Ovary (tissue), 9 donors: ENCODE measurements around the gene ZNF598. TPM values are rescaled to one million over a fixed set of nuclear protein-coding genes. Genes with fewer than 3 reads are reported as not detected.

Source experiments
- DNase-seq, 5 donors: peaks; one replicate each; pipeline ENCODE4 v3.0.0-alpha.2; 2019 to 2020
- H3K27ac ChIP-seq, 2 donors: fragments of 200-600 bp; one replicate each; pipeline versions ENCODE4 v1.5.1 to v1.8.0; 2019 to 2022
- H3K27me3 ChIP-seq: fragments of 200-600 bp; one replicate; pipeline ENCODE4 v1.8.0; 2022
- H3K36me3 ChIP-seq: fragments of 200-600 bp; sonication (generic); one replicate; pipeline ENCODE4 v1.5.1; 2019
- H3K4me1 ChIP-seq: one replicate; pipeline ENCODE4 v1.8.1; 2013; ENCODE audit warnings: mild to moderate bottlenecking, moderate library complexity; ENCODE audit not compliant: insufficient read depth
- H3K4me3 ChIP-seq: fragments of 200-600 bp; sonication (generic); one replicate; pipeline ENCODE4 v1.5.1; 2017
- H3K9me3 ChIP-seq, 2 donors: fragments of 200-600 bp in 1 of 2; sonication (generic) in 1 of 2; one replicate each; pipeline versions ENCODE4 v1.5.1 to v1.8.1; 2013 to 2019; ENCODE audit warnings: mild to moderate bottlenecking in 1 of 2, moderate library complexity in 1 of 2
- EP300 ChIP-seq: sonication (generic); formaldehyde crosslinking; IDR thresholded peaks from one replicate; pipeline ENCODE4 v1.6.1; 2017; ENCODE audit warnings: antibody characterized with exemption
- POLR2A ChIP-seq: fragments of 450-650 bp; IDR thresholded peaks from one replicate; pipeline ENCODE4 v1.6.1; 2017; ENCODE audit warnings: antibody characterized with exemption, mild to moderate bottlenecking, moderate library complexity
- WGBS, 3 donors: extraction: QIAGEN DNeasy Blood & Tissue Kit in 1 of 3; methylation state at CpG; one replicate each; pipeline versions ENCODE4 v1.1.5 to v1.1.7; 2013 to 2017; 5-methylcytosine and 5-hydroxymethylcytosine counted together
- intact Hi-C, 4 donors: fragments of 100-400 bp; cut with DNase I; formaldehyde crosslinking; loops; one replicate each; pipeline versions ENCODE4 v1.11.0 to v1.15.1; 2022 to 2023
- polyA plus RNA-seq, 2 donors: library from polyadenylated mRNA; stranded (reverse); fragments of 200-250 nt in 1 of 2; fragments of 350-450 nt in 1 of 2; fragmentation: Illumina TruSeq in 1 of 2; extraction: RNeasy Lipid Tissue Mini Kit (QIAGEN cat#74804) in 1 of 2; gene quantifications; one replicate each; pipeline ENCODE4 v1.2.3, GENCODE V29; 2013 to 2014
- total RNA-seq, 7 donors: library from RNA; depleted of rRNA in 2 of 7; stranded (reverse); fragments of >200 nt in 2 of 7; fragmentation: NEBNext Ultra II Directional in 3 of 7; extraction: Animal tissue kit (Norgen Biotek cat#: 25700) in 3 of 7; gene quantifications; one replicate each; pipeline versions ENCODE4 v1.1.0 to v1.2.4, GENCODE V29; 2016 to 2023
- TF ChIP-seq, protein P1 (sequence below), 3 donors: fragments of 450-650 bp in 2 of 3; fragments of 200-600 bp in 1 of 3; IDR thresholded peaks; one replicate each; pipeline versions ENCODE4 v1.5.1 to v1.8.0; 2016 to 2022; ENCODE audit warnings: antibody characterized with exemption in 3 of 3, mild to moderate bottlenecking in 1 of 3
- donor health status: DM: no; HTN: no; CAD: no; lungs with moderate emphysema.
- donor health status: DM: no; HTN: no; CAD: no.
- donor health status: Bipolar disorder and iron deficiency.
- donor health status: DM: yes; HTN: yes; CAD: no.
- donor health status: DM: no; HTN: no; CAD: no.
- donor health status: DM: yes; HTN: yes; CAD: no.

The ZNF598 gene
- total and polyA plus RNA-seq, 9 donors = 0.95 to 44.5 (median 30.3) TPM

DNA sequence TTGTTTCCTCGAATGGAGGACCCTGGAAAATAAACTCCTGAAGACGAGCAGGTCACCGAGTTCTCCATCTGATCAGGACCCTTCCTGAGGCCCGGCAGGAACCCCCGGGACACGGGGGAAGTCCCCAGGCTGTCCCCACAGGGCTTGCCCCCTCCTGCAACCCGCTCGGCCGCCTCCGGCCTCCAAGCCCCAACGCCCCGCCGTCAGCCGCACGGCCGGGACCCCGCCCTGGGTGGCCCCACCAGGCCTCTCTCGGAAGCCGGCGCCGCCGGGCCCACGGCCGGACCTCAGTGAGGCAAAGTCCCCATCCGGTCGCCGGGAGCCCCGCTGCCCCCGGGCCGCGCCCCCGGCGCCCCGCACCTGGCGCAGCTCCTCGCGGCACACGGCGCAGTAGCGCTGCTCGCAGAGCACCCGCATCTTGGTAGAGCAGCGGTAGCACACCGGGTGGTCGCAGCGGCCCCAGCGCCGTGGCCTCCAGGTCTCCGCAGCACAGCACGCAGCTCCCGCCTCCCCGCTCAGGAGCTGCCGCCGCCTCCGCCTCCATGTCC lies 383 bp downstream of the ZNF598 start:
- intact Hi-C loops = no loop called here
- 0% methylated on average over 45 to 55 of the region's 55 CpGs for WGBS, 3 donors
- peaks cover 21% of the 10 kb centered on the region for H3K4me1 ChIP-seq

DNA sequence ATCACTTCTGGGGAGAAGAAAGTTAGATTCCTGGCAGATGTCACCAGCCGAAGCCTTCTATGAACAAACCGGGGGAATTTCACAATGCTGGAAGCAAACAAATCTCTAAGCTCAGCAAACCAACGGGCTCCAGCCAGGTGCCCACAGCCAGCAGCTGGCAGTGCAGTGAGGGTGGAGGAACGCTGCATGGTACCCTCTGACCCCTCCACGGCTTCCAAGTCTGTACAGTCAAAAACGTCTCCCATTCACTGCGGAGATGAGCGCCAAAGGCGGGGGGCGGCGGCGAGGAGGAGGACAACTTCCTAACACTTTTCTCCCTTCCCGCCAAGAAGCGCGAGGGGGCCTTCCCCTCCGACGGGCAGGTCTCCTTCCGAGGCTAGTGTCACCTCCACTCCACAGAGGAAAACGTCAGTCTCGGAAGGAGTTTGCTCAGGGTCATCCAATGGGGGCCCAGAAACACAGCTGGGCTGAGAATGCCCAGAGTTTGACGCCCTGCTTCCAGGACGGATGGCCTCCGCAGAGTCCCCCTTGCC lies 924 bp downstream of the ZNF598 start:
- 4 to 6% (median 5%) methylated on average over 23 of the region's 23 CpGs for WGBS, 3 donors
- intact Hi-C loops = no loop called here
- H3K4me1 ChIP-seq = peaks cover 26% of the 10 kb centered on the region

More for the DNA sequence above, 383 bp downstream of the ZNF598 start:
- no peaks in the 10 kb centered on the region for H3K9me3 ChIP-seq
- DNase-seq = peak in 2 of 5 donors; percentile 56 to 60
- no peaks in the 10 kb centered on the region for H3K27me3 ChIP-seq
- H3K4me3 ChIP-seq = peak overlapping the region; percentile 68
- TF ChIP-seq, protein P1, sequence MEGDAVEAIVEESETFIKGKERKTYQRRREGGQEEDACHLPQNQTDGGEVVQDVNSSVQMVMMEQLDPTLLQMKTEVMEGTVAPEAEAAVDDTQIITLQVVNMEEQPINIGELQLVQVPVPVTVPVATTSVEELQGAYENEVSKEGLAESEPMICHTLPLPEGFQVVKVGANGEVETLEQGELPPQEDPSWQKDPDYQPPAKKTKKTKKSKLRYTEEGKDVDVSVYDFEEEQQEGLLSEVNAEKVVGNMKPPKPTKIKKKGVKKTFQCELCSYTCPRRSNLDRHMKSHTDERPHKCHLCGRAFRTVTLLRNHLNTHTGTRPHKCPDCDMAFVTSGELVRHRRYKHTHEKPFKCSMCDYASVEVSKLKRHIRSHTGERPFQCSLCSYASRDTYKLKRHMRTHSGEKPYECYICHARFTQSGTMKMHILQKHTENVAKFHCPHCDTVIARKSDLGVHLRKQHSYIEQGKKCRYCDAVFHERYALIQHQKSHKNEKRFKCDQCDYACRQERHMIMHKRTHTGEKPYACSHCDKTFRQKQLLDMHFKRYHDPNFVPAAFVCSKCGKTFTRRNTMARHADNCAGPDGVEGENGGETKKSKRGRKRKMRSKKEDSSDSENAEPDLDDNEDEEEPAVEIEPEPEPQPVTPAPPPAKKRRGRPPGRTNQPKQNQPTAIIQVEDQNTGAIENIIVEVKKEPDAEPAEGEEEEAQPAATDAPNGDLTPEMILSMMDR (IDR thresholded peaks at IDR 0.05) = no peak
- TF ChIP-seq EP300 (no peak), POLR2A (no peak)
- no peaks in the 10 kb centered on the region for H3K36me3 ChIP-seq
- peak overlapping the region in 1 of 2 donors; percentile 64 for H3K27ac ChIP-seq

DNA sequence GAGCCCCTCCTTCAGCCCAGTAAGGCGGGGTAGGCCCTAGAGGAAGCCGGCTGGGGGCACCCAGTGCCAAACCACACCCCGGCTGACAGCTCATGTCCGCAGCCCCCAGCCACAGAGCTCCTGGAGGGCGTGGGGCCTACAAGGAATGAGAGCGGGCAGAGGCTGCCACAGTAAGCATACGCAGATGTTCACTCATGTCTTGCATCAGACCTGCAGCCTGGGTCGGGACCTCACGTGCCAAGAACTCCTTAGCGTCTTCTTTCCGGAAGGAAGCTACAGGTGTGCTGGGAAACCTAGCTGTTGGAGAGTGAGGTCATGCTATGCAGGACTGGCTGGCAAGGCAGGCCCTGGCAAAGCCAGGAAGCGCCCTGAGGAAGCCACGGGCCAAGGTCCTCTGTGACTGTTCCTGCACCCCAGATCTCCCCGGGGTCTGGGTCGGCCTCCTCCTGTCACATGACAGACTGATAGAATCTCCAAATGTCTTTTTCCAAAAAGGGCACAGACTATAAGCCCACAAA lies 1.6 kb downstream of the ZNF598 start:
- WGBS, 3 donors = 47 to 53% (median 49%) methylated on average over 15 of the region's 15 CpGs
- H3K27me3 ChIP-seq = no peaks in the 10 kb centered on the region
- peak in 2 of 5 donors; percentile 41 to 49 for DNase-seq
- H3K27ac ChIP-seq = no peak overlapping the region
- peaks cover 26% of the 10 kb centered on the region for H3K4me1 ChIP-seq
- no peaks in the 10 kb centered on the region for H3K36me3 ChIP-seq
- H3K9me3 ChIP-seq = no peaks in the 10 kb centered on the region
- intact Hi-C loops = no loop called here
- TF ChIP-seq, protein P1 (IDR thresholded peaks at IDR 0.05) = no peak
- no peak overlapping the region for H3K4me3 ChIP-seq

More for the DNA sequence above, 924 bp downstream of the ZNF598 start:
- no peaks in the 10 kb centered on the region for H3K9me3 ChIP-seq
- peak in 2 of 5 donors; percentile 46 to 50 for DNase-seq
- TF ChIP-seq, protein P1 (IDR thresholded peaks at IDR 0.05) = no peak
- TF ChIP-seq POLR2A = no peak
- no peak for TF ChIP-seq EP300
- peak overlapping the region; percentile 68 for H3K4me3 ChIP-seq
- H3K27me3 ChIP-seq = no peaks in the 10 kb centered on the region
- no peaks in the 10 kb centered on the region for H3K36me3 ChIP-seq
- H3K27ac ChIP-seq = peak overlapping the region in 1 of 2 donors; percentile 64

DNA sequence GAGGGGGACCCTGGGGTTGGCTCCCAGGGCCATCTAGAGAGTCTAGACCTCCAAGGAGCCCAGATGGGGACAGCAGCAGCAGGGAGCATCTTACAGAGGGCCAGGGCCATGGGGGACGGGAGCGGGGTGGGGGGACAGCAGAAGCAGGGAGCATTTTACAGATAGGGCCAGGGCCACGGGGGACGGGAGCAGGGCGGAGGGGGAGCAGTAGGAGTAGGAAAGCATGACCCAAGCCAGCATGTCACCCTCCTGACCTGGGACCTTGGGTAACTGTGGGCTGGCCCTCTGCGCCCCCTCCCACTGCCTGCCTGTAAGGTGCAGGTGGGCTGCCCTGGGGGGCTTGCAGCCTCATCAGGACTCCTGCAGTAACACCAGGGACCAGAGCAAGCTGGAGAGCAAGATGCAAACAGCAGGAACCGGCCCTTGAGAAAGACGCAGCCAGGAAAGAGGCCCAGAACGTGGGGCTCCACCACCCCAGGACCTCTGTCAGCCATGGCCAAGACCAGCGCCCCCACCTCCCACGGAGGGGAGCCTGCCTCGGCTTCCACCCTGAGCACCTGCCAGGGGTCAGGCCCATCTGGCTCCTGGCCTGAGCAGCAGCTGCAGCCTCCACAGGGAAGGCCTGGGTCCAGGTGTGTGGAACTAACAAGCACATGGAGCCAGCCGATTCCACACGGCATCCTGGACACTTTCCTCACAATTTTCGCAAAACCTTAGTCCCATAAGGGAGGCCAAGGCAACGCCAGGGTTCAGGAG lies 2.4 kb downstream of the ZNF598 start:
- H3K27ac ChIP-seq = no peak overlapping the region
- DNase-seq = peak in 1 of 5 donors; percentile 34
- no peaks in the 10 kb centered on the region for H3K9me3 ChIP-seq
- no peak for TF ChIP-seq EP300
- 52 to 68% (median 54%) methylated on average over 16 of the region's 16 CpGs for WGBS, 3 donors
- intact Hi-C loops = no loop called here
- H3K27me3 ChIP-seq = no peaks in the 10 kb centered on the region
- H3K4me1 ChIP-seq = peaks cover 26% of the 10 kb centered on the region
- no peak overlapping the region for H3K4me3 ChIP-seq
- no peaks in the 10 kb centered on the region for H3K36me3 ChIP-seq
